Lower leg skin (tissue), 3 donors: Measurements from ENCODE around the gene ADARB1.

ENCODE experiments used
- POLR2A ChIP-seq, 2 donors: fragments of 450-650 bp; IDR thresholded peaks; one replicate each; pipeline ENCODE4 v1.6.1; 2016 to 2017; ENCODE audit warnings: antibody characterized with exemption in 2 of 2, mild to moderate bottlenecking in 1 of 2, moderate library complexity in 1 of 2
- TF ChIP-seq, protein P1 (sequence below), 3 donors: fragments of 450-650 bp; IDR thresholded peaks; one replicate each; pipeline ENCODE4 v1.5.1; 2016; ENCODE audit warnings: antibody characterized with exemption in 3 of 3, mild to moderate bottlenecking in 3 of 3, moderate library complexity in 2 of 3

DNA sequence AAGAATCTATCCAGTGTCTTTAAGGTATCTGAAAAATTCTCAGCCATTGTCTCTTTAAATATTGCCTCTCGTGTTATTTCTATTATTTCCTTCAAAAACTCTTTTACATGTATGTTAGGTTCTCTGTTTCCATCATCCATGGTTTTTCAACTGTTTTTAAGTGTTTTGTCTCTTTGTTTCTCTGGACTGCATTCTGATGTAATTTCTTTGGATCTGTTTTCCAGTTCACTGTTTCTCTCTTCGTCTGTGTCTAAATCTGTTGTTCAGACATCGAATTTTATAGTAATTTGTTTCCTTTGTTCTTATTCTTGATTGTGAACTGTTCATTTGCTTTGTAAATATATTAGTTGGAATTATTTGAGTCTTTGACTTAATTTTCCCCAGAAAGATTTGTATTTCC, 169.2 kb downstream of the ADARB1 start:
- TF ChIP-seq, protein P1, sequence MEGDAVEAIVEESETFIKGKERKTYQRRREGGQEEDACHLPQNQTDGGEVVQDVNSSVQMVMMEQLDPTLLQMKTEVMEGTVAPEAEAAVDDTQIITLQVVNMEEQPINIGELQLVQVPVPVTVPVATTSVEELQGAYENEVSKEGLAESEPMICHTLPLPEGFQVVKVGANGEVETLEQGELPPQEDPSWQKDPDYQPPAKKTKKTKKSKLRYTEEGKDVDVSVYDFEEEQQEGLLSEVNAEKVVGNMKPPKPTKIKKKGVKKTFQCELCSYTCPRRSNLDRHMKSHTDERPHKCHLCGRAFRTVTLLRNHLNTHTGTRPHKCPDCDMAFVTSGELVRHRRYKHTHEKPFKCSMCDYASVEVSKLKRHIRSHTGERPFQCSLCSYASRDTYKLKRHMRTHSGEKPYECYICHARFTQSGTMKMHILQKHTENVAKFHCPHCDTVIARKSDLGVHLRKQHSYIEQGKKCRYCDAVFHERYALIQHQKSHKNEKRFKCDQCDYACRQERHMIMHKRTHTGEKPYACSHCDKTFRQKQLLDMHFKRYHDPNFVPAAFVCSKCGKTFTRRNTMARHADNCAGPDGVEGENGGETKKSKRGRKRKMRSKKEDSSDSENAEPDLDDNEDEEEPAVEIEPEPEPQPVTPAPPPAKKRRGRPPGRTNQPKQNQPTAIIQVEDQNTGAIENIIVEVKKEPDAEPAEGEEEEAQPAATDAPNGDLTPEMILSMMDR (IDR thresholded peaks at IDR 0.05): no peak
- TF ChIP-seq POLR2A (IDR thresholded peaks at IDR 0.05): no peak
